ENCODE measurements around the gene KRTAP5-5.

- TF ChIP-seq SALL1 (CRISPR knock-in tag; IDR thresholded peaks at IDR 0.05) (no peak; the same call in 1 of the 2 replicates), CTCF (CRISPR knock-in tag; IDR thresholded peaks at IDR 0.05) (no peak), CHD4 (IDR thresholded peaks at IDR 0.05; ENCODE audit: borderline replicate concordance, low read length) (0 out of 2 replicates have a peak, but pooled peaks have one; percentile 27), ZKSCAN8 (CRISPR knock-in tag; IDR thresholded peaks at IDR 0.05; ENCODE audit: borderline replicate concordance) (peak; percentile 19; the same call in 1 of the 2 replicates), ZBTB37 (CRISPR knock-in tag; IDR thresholded peaks at IDR 0.05) (no peak)
Measured at GRCh38 chr11:1673446-1674172, 44.0 kb downstream of the KRTAP5-5 start.
